GM19467 (cell line): ENCODE measurements around the gene TAS2R16.

Experiments
- ATAC-seq: cut with Tn5 transposase; IDR thresholded peaks from one replicate; pipeline ENCODE4 v1.9.1; 2021; ENCODE audit warnings: mild to moderate bottlenecking, moderate library complexity; ENCODE audit not compliant: unreplicated experiment

The TAS2R16 gene

GRCh38 chr7:122995600-122995999 lies at the start of gene TAS2R16:
Gene TAS2R16 (minus strand): TSS chr7:122995700. CDS start chr7:122995634, 66 bp downstream.
- ATAC-seq: no peak

GRCh38 chr7:123043642-123044041 lies 48.1 kb upstream of the TAS2R16 start:
- no peak for ATAC-seq

- no peak for ATAC-seq
Measured at GRCh38 chr7:123041101-123041500, 45.6 kb upstream of the TAS2R16 start.

GRCh38 chr7:123039269-123039668 lies 43.8 kb upstream of the TAS2R16 start:
- ATAC-seq: no peak

GRCh38 chr7:123034106-123034505 lies 38.6 kb upstream of the TAS2R16 start:
- no peak for ATAC-seq

- no peak for ATAC-seq
Measured at GRCh38 chr7:123030631-123031030, 35.1 kb upstream of the TAS2R16 start.

GRCh38 chr7:123028339-123028738 lies 32.8 kb upstream of the TAS2R16 start:
- no peak for ATAC-seq

GRCh38 chr7:123026251-123026650 lies 30.8 kb upstream of the TAS2R16 start:
- no peak for ATAC-seq

- ATAC-seq: no peak
Measured at GRCh38 chr7:123024989-123025758, 29.7 kb upstream of the TAS2R16 start.

- no peak for ATAC-seq
Measured at GRCh38 chr7:123023126-123023525, 27.6 kb upstream of the TAS2R16 start.

GRCh38 chr7:123022576-123022975 lies 27.1 kb upstream of the TAS2R16 start:
- ATAC-seq: no peak

GRCh38 chr7:123012435-123012834 lies 16.9 kb upstream of the TAS2R16 start:
- no peak for ATAC-seq

- ATAC-seq: no peak
Measured at GRCh38 chr7:123011766-123012369, 16.4 kb upstream of the TAS2R16 start.

GRCh38 chr7:123004931-123005330 lies 9.4 kb upstream of the TAS2R16 start:
- ATAC-seq: no peak

GRCh38 chr7:123003539-123004126 lies 8.1 kb upstream of the TAS2R16 start:
- no peak for ATAC-seq

GRCh38 chr7:122989577-122989976 lies 5.9 kb downstream of the TAS2R16 start:
- no peak for ATAC-seq

- ATAC-seq: no peak
Measured at GRCh38 chr7:122989041-122989440, 6.5 kb downstream of the TAS2R16 start.

GRCh38 chr7:122988333-122988732 lies 7.2 kb downstream of the TAS2R16 start:
- no peak for ATAC-seq

- ATAC-seq: no peak
Measured at GRCh38 chr7:122987463-122987862, 8.0 kb downstream of the TAS2R16 start.

GRCh38 chr7:122984021-122984420 lies 11.5 kb downstream of the TAS2R16 start:
- no peak for ATAC-seq

GRCh38 chr7:122983261-122983660 lies 12.2 kb downstream of the TAS2R16 start:
- ATAC-seq: no peak

- ATAC-seq: no peak
Measured at GRCh38 chr7:122975341-122975740, 20.2 kb downstream of the TAS2R16 start.
